Suppressor macrophage (primary cell): ENCODE data around the gene SNAP23.

ENCODE experiments used
- DNase-seq, 4 experiments: peaks; one replicate each; pipeline ENCODE4 v3.0.0-alpha.2; 2020 to 2022

The SNAP23 gene

GRCh38 chr15:42575188-42576039 lies 80.0 kb downstream of the SNAP23 start, which contains the start of gene STARD9:
Gene STARD9, plus strand, starts transcription at chr15:42575606. Its CDS starts 110 bp downstream, at chr15:42575716.
- peak; percentile 99 to 100 (median 99) for DNase-seq

GRCh38 chr15:42576040-42576594 lies 80.7 kb downstream of the SNAP23 start:
- peak in 1 of 4 experiments; percentile 32 for DNase-seq

GRCh38 chr15:42576776-42577175 lies 81.3 kb downstream of the SNAP23 start:
- no peak for DNase-seq

- DNase-seq = peak in 2 of 4 experiments; percentile 3 to 5
Measured at GRCh38 chr15:42577514-42578031, 82.1 kb downstream of the SNAP23 start.

GRCh38 chr15:42578984-42579537 lies 83.6 kb downstream of the SNAP23 start:
- DNase-seq = no peak

- peak; percentile 87 to 95 (median 92) for DNase-seq
Measured at GRCh38 chr15:42581272-42581730, 85.9 kb downstream of the SNAP23 start.
